HPDE6-E6E7 (cell line): Measurements from ENCODE around the gene POPDC3.

Source experiments
- DNase-seq: peaks from one replicate; pipeline ENCODE4 v3.0.0; 2011; ENCODE audit warnings: missing footprints; ENCODE audit errors: extremely low spot score

The POPDC3 gene

DNA sequence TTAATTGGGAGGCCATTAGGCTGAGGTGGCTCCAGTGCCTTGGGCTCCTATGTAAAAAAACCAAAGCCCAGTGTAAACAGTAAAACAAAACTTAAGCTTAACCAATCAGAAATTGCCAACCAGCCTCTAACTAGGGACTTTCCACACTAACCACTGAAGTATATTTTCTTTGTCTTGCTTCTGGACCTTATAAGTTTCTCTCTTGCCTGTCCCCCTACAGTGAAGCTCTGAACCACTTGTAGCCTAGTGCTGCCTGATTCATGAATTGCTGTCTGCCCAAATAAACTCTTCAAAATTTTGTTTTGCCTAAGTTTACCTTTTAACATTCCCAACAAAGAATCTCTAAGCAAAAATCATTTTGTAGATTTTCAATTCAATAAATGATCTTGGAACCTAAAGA lies 28.2 kb downstream of the POPDC3 start:
- no peak for DNase-seq

DNA sequence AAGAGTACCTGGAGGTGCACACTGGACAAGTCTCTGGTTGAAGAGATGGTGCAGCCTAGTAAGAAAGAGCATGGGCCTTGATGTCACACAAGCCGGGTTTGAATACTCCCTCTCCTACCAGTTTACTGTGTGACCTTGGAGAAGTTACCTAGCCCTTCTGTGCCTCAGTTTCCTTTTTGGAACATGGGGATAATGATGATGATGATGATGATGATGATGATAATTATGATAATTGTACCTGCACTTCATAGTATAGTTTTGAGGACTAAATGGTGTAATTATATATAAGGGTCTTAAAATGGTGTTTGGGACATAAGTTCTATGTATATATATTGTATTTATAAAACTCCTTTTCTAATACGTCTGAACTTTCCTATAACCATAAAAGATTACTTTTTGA lies 41.7 kb downstream of the POPDC3 start:
- no peak for DNase-seq

- peak; percentile 6 for DNase-seq
Measured at GRCh38 chr6:105137388-105137787, 42.4 kb downstream of the POPDC3 start.

- peak; percentile 61 for DNase-seq
Measured at GRCh38 chr6:105136431-105137350, 43.1 kb downstream of the POPDC3 start.

DNA sequence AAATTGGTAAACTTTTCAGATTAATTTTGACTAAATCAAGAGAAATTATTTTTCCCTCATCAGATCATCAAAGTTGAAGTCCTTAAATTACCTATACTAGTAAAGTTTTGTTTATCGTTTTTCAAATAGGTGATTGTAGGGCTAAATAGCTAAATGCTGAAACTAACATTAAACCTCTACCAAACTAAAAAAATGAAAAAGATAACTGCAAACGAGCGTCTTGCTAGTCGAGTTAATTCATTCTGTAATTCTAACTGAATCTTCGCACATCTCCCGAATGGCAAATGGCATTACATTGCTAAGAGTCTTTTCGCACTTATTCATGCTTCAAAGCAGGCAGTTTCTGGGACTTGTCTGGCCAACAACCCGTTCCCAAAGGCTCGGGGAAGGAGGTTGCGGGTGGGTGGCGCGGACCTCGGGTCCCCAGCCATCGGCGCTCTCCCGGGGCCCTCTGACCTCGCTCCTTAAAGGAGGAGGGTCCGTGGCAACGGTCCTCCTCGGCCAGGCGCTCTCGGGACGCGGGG lies 43.8 kb downstream of the POPDC3 start:
- peak; percentile 10 for DNase-seq

DNA sequence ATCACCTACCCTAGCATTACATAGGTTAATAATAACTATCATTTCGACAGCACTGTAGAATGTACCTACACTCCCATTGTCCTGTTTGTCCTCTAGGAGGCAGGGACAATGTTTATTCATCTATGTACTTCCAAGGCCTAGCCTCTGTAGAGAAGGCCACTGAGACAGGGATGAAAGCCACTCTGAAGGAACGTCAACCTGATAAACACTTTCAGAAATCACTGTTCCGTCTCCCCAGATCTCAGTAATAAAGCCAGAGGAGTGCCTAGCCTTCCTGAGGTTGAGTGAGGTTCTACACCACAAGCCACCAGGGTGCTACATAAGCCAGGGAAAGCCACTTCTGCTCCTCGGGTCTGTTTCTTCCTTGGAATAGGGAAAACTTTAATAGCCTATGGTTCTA lies 44.8 kb downstream of the POPDC3 start:
- peak; percentile 19 for DNase-seq

DNA sequence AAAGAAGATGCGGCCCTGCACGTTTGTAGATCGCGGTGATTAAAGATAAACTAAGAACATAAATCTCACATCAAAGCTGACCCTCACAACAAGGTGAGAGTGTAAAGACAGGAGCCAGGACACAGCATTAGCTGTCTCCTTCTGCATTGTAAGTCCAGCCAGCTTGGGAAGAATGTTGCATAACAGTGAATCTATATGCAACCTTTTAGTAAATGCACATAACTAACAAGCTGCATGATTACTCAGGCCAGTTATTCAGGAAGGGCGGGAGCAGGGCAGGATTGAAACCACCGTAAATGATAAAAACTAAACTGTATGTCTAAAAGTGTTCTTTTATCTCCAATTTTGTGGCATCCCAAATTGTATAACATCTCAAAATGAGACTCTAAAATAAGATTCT lies 57.1 kb downstream of the POPDC3 start:
- DNase-seq = no peak

- DNase-seq = no peak
Measured at GRCh38 chr6:105121981-105122380, 57.8 kb downstream of the POPDC3 start.

GRCh38 chr6:105120570-105120969 lies 59.2 kb downstream of the POPDC3 start:
- no peak for DNase-seq

DNA sequence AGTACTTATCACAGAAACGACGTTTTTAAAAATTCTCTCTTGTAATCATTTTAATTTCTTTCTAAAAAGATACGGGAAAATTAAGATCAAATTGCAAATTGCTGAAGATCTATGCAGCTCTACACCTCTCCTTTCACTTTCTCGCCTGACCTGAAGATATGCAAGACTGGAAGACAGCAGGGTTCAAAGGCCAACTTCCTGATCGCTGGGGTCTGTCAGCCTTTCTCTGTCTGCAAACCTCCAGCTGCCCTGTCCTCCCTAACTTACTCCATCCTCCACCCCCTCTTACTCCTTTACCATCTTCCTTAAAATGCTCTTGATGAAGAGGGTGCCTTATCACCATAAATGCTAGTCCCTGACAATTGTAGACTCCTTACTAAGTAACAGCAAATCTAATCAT lies 63.7 kb downstream of the POPDC3 start:
- no peak for DNase-seq

DNA sequence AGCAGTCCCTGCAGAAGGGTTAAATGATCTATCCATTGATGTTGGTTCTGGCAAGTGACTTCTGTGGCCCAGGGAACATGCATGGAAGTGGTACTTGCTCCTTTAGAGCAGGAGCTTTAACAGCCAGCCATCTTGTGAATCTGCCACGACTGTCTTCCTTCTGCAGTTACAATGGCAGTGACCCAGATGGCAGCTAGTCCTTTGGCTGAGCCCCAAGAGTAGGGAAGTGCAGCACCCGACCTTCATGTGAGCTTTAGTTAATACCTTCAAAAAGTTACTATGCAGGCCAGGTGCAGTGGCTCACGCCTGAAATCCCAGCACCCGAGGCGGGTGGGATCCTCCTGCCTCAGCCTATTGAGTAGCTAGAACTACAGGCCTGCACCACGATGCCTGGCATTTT lies 66.4 kb downstream of the POPDC3 start:
- DNase-seq = no peak

DNA sequence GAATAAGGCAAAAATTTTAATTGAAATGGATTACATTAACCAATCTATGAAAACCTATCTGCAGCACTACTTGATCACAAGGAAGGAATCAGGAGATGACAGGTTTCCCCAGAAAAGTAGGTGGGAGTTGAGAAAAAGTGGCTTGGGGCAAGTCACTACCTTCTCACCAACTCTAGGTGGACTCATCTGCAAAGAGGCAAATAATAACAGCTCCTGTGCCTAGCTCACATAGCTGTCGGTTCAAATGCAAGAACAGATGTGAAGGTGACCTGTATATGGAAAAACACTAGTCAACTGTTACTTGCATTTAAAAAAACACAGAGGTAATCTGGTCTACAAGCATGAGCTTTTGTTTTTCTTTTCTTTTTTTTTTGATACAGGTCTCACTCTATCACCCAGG lies 67.2 kb downstream of the POPDC3 start:
- no peak for DNase-seq

GRCh38 chr6:105111871-105112270 lies 67.9 kb downstream of the POPDC3 start:
- no peak for DNase-seq

- no peak for DNase-seq
Measured at GRCh38 chr6:105111105-105111504, 68.7 kb downstream of the POPDC3 start.

DNA sequence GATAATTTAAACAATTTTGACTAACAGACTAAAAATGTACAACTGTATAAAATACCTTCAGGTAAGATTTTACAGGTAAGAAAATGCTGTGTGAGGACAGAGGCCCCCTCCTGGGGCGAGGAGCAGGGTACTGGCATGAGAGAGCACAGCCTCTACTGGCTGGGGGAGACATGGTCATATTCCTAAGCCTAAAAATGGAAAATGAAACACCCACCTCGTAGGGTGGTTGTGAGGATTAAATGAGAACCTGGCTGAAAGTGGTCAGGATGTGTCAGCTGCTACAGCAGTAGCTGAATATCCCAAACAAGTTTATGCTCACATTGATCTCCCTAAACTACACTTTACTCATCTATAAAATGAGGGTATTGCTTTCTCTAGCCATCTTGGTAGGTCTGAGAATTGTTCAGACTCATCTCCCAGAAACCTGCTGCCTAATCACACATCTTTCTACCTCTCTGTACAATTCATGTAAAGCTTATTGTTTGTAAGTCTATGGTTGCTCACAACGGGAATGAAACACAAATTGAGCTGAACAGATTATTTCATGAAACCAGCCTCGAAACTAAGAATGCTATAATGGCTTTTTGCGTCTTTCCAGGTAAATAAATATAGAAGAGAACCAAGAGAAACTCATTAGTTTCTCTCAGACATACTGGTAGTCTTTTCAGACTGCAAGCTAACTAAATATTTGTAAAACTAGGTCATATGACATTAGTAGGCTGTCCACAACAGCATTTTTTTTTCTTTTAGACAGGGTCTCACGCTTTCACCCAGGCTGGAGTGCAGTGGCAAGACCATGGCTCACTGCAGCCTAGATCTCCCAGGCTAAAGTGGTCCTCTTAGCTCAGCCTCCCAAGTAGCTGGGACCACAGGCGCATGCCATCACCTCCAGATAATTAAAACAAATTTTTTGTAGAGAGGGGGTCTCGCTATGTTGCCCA lies 69.6 kb downstream of the POPDC3 start:
- DNase-seq = no peak

GRCh38 chr6:105108631-105109262 lies 71.1 kb downstream of the POPDC3 start:
- DNase-seq = no peak
